PFSK-1 (cell line): ENCODE data around the gene ELMOD3.

Source experiments
- FOXP2 ChIP-seq: optimal IDR thresholded peaks from 2 replicates; pipeline ENCODE3; 2011; ENCODE audit warnings: borderline replicate concordance, control low read depth, inconsistent platforms; ENCODE audit not compliant: insufficient read depth; ENCODE audit errors: extremely low read length, extremely low read depth
- POLR2AphosphoS5 ChIP-seq: IDR thresholded peaks from 2 replicates; pipeline ENCODE4 v1.6.1; 2012; ENCODE audit warnings: low read depth, mild to moderate bottlenecking, control low read depth, low read length, moderate library complexity
- REST ChIP-seq, 2 experiments: IDR thresholded peaks; 2 replicates each; pipeline versions ENCODE4 v1.6.1 to v1.8.0; 2011 to 2012; ENCODE audit warnings: low read depth in 2 of 2, low read length in 2 of 2, control low read depth in 1 of 2, inconsistent platforms in 1 of 2, mild to moderate bottlenecking in 1 of 2, moderate library complexity in 1 of 2; ENCODE audit not compliant: insufficient read depth in 1 of 2
- SIN3A ChIP-seq: IDR thresholded peaks from 2 replicates; pipeline ENCODE4 v1.6.1; 2012; ENCODE audit warnings: mild to moderate bottlenecking, low read length, moderate library complexity, borderline replicate concordance; ENCODE audit not compliant: insufficient read depth
- TAF1 ChIP-seq: IDR thresholded peaks from 2 replicates; pipeline ENCODE4 v1.6.1; 2012; ENCODE audit warnings: low read length, control low read depth, borderline replicate concordance; ENCODE audit not compliant: insufficient read depth

ELMOD3 gene

GRCh38 chr2:85439025-85439472 is 84.5 kb downstream of the ELMOD3 start:
- TF ChIP-seq SIN3A (no peak), REST (IDR thresholded peaks at IDR 0.05; ENCODE audit: insufficient read depth in 1 of 2, low read depth in 2 of 2, low read length in 2 of 2) (no peak), TAF1 (no peak), FOXP2 (no peak), POLR2AphosphoS5 (no peak)

- no peak for TF ChIP-seq TAF1
- no peak for TF ChIP-seq REST (IDR thresholded peaks at IDR 0.05; ENCODE audit: insufficient read depth in 1 of 2, low read depth in 2 of 2, low read length in 2 of 2)
- TF ChIP-seq SIN3A, result no peak
- TF ChIP-seq FOXP2, result no peak
- no peak for TF ChIP-seq POLR2AphosphoS5
Observed at GRCh38 chr2:85439986-85440385, 85.4 kb downstream of the ELMOD3 start.

- no peak for TF ChIP-seq TAF1
- no peak for TF ChIP-seq POLR2AphosphoS5
Observed at GRCh38 chr2:85440729-85441128, 86.2 kb downstream of the ELMOD3 start.
